Activated naive CD4-positive, alpha-beta T cell treated with anti-CD3 and anti-CD28 coated beads for 36 hours (primary cell): ENCODE data around the gene ARHGAP19. TPM values are rescaled to one million over a fixed set of nuclear protein-coding genes. Genes with fewer than 3 reads are reported as not detected.
A peak's percentile ranks its signal among the peaks of the same experiment; 100 is the strongest.

Experiments
- CTCF ChIA-PET: fragments of 350-600 bp; sonication (Branson Sonifier 250); formaldehyde crosslinking; loops from one replicate; lab custom pipeline; 2021; ENCODE audit warnings: antibody characterized with exemption; lab: Charles Lee
- DNase-seq: peaks from one replicate; pipeline ENCODE4 v3.0.0-alpha.2; 2020
- H3K27ac Mint-ChIP-seq: one replicate; pipeline ENCODE4 v1.8.0; 2021; ENCODE audit warnings: mild to moderate bottlenecking, mixed read lengths
- H3K27me3 Mint-ChIP-seq: one replicate; pipeline ENCODE4 v1.8.0; 2021; ENCODE audit warnings: low read depth, mixed read lengths
- H3K36me3 Mint-ChIP-seq: one replicate; pipeline ENCODE4 v1.8.0; 2021; ENCODE audit warnings: low read depth, mixed read lengths
- H3K4me1 Mint-ChIP-seq: one replicate; pipeline ENCODE4 v1.8.0; 2021; ENCODE audit warnings: low read depth, mixed read lengths
- H3K4me3 Mint-ChIP-seq: one replicate; pipeline ENCODE4 v1.8.0; 2021; ENCODE audit warnings: mild to moderate bottlenecking, moderate library complexity, mixed read lengths
- H3K9me3 Mint-ChIP-seq: one replicate; pipeline ENCODE4 v1.8.0; 2021; ENCODE audit warnings: mixed read lengths
- intact Hi-C: fragments of 100-400 bp; cut with micrococcal nuclease; formaldehyde crosslinking; loops from one replicate; pipeline ENCODE4 v1.15.1; 2023
- total RNA-seq, 2 experiments: library from RNA; stranded (reverse); gene quantifications; one replicate each; pipeline ENCODE4 v1.2.3, GENCODE V29; 2021

The ARHGAP19 gene
- total RNA-seq, 2 experiments from 2014 or later = 76.7 to 91.9 TPM

GRCh38 chr10:97197030-97197500 lies 95.4 kb downstream of the ARHGAP19 start:
- DNase-seq = no peak
- intact Hi-C loops = no loop called here
- no peak overlapping the region for H3K27ac Mint-ChIP-seq
- H3K27me3 Mint-ChIP-seq = peaks cover 18% of the 10 kb centered on the region
- CTCF ChIA-PET = interaction anchor here (0.7 to 13.0 kb wide), 22 partner anchors 11 to 533 kb away, joined by 3 to 170 read pairs (median 4); no protein-coding TSS in a partner anchor
- H3K36me3 Mint-ChIP-seq = no peaks in the 10 kb centered on the region
- no peaks in the 10 kb centered on the region for H3K9me3 Mint-ChIP-seq
- H3K4me3 Mint-ChIP-seq = peak overlapping the region; percentile 13
- peaks cover 7% of the 10 kb centered on the region for H3K4me1 Mint-ChIP-seq

GRCh38 chr10:97196223-97197029 lies 96.0 kb downstream of the ARHGAP19 start:
- H3K36me3 Mint-ChIP-seq = no peaks in the 10 kb centered on the region
- peak overlapping the region; percentile 65 for H3K4me3 Mint-ChIP-seq
- no peaks in the 10 kb centered on the region for H3K9me3 Mint-ChIP-seq
- DNase-seq = peak; percentile 67
- H3K4me1 Mint-ChIP-seq = peaks cover 7% of the 10 kb centered on the region
- CTCF ChIA-PET = interaction anchor here (0.7 to 13.0 kb wide), 22 partner anchors 12 to 553 kb away, joined by 3 to 170 read pairs (median 4); no protein-coding TSS in a partner anchor
- H3K27me3 Mint-ChIP-seq = peaks cover 19% of the 10 kb centered on the region
- intact Hi-C loops = no loop called here
- H3K27ac Mint-ChIP-seq = no peak overlapping the region

GRCh38 chr10:97195706-97196222 lies 96.7 kb downstream of the ARHGAP19 start:
- Mint-ChIP-seq H3K4me3 (peak overlapping the region; percentile 65), H3K9me3 (no peaks in the 10 kb centered on the region), H3K4me1 (peaks cover 7% of the 10 kb centered on the region), H3K27ac (no peak overlapping the region), H3K27me3 (peaks cover 17% of the 10 kb centered on the region), H3K36me3 (no peaks in the 10 kb centered on the region)
- no peak for DNase-seq
- intact Hi-C loops = no loop called here
- CTCF ChIA-PET = interaction anchor here (1.1 to 13.0 kb wide), 12 partner anchors 13 to 171 kb away, joined by 3 to 170 read pairs (median 8); no protein-coding TSS in a partner anchor

GRCh38 chr10:97192952-97193435 lies 99.4 kb downstream of the ARHGAP19 start:
- Mint-ChIP-seq H3K27ac (no peak overlapping the region), H3K36me3 (no peaks in the 10 kb centered on the region), H3K9me3 (no peaks in the 10 kb centered on the region), H3K4me1 (peaks cover 7% of the 10 kb centered on the region), H3K4me3 (no peak overlapping the region), H3K27me3 (peaks cover 23% of the 10 kb centered on the region)
- intact Hi-C loops = no loop called here
- no peak for DNase-seq
- CTCF ChIA-PET = interaction anchor here (0.7 to 13.0 kb wide), 4 partner anchors 15 to 120 kb away, joined by 3 to 170 read pairs (median 10); no protein-coding TSS in a partner anchor

- CTCF ChIA-PET = interaction anchor here (0.6 to 13.0 kb wide), 4 partner anchors 7 to 423 kb away, joined by 3 to 170 read pairs (median 4); no protein-coding TSS in a partner anchor
- H3K9me3 Mint-ChIP-seq = no peaks in the 10 kb centered on the region
- no peak overlapping the region for H3K4me3 Mint-ChIP-seq
- no peak overlapping the region for H3K27ac Mint-ChIP-seq
- H3K4me1 Mint-ChIP-seq = peaks cover 3% of the 10 kb centered on the region
- intact Hi-C loops = no loop called here
- H3K27me3 Mint-ChIP-seq = peaks cover 35% of the 10 kb centered on the region
- H3K36me3 Mint-ChIP-seq = no peaks in the 10 kb centered on the region
- no peak for DNase-seq
These were observed 102.0 kb downstream of the ARHGAP19 start for GRCh38 chr10:97190450-97190849.

- peaks cover 49% of the 10 kb centered on the region for H3K27me3 Mint-ChIP-seq
- peaks cover 7% of the 10 kb centered on the region for H3K4me1 Mint-ChIP-seq
- DNase-seq = no peak
- H3K27ac Mint-ChIP-seq = no peak overlapping the region
- CTCF ChIA-PET = interaction anchor here (1.7 kb wide), 1 partner anchor 22 kb away, joined by 5 read pairs; no protein-coding TSS in a partner anchor
- H3K4me3 Mint-ChIP-seq = no peak overlapping the region
- no peaks in the 10 kb centered on the region for H3K36me3 Mint-ChIP-seq
- H3K9me3 Mint-ChIP-seq = no peaks in the 10 kb centered on the region
- intact Hi-C loops = no loop called here
These were observed 104.2 kb downstream of the ARHGAP19 start for GRCh38 chr10:97188261-97188711.

- intact Hi-C loops = no loop called here
- Mint-ChIP-seq H3K4me3 (no peak overlapping the region), H3K4me1 (peaks cover 7% of the 10 kb centered on the region), H3K27ac (no peak overlapping the region), H3K27me3 (peaks cover 58% of the 10 kb centered on the region), H3K36me3 (no peaks in the 10 kb centered on the region), H3K9me3 (no peaks in the 10 kb centered on the region)
- CTCF ChIA-PET = interaction anchor here (0.7 to 1.7 kb wide), 2 partner anchors 23 to 114 kb away, joined by 4 to 5 read pairs; no protein-coding TSS in a partner anchor
- no peak for DNase-seq
These were observed 105.5 kb downstream of the ARHGAP19 start for GRCh38 chr10:97186911-97187310.

- Mint-ChIP-seq H3K36me3 (no peaks in the 10 kb centered on the region), H3K4me1 (peaks cover 7% of the 10 kb centered on the region), H3K27me3 (peaks cover 58% of the 10 kb centered on the region), H3K27ac (no peak within 1 kb of the TSS), H3K9me3 (no peaks in the 10 kb centered on the region), H3K4me3 (peak within 1 kb of the TSS; percentile 17)
- CTCF ChIA-PET = no interaction called here
- DNase-seq = no peak
- intact Hi-C loops = no loop called here
These were observed 106.9 kb downstream of the ARHGAP19 start, which contains the start of gene SLIT1 for GRCh38 chr10:97185326-97186058. TSS of gene SLIT1 (minus strand) at chr10:97185959. CDS start at chr10:97185674, 285 bp downstream.

GRCh38 chr10:97184971-97185325 lies 107.5 kb downstream of the ARHGAP19 start:
- CTCF ChIA-PET = interaction anchor here (1.6 kb wide), 1 partner anchor 23 kb away, joined by 3 read pairs; no protein-coding TSS in a partner anchor
- H3K27me3 Mint-ChIP-seq = peaks cover 63% of the 10 kb centered on the region
- peaks cover 7% of the 10 kb centered on the region for H3K4me1 Mint-ChIP-seq
- H3K9me3 Mint-ChIP-seq = no peaks in the 10 kb centered on the region
- H3K4me3 Mint-ChIP-seq = no peak overlapping the region
- intact Hi-C loops = loop anchor here (5.0 kb wide), 1 partner anchor 48 kb away; no protein-coding TSS in a partner anchor
- no peak overlapping the region for H3K27ac Mint-ChIP-seq
- no peak for DNase-seq
- H3K36me3 Mint-ChIP-seq = no peaks in the 10 kb centered on the region

GRCh38 chr10:97183314-97183713 lies 109.1 kb downstream of the ARHGAP19 start:
- intact Hi-C loops = loop anchor here (5.0 kb wide), 1 partner anchor 46 kb away; no protein-coding TSS in a partner anchor
- Mint-ChIP-seq H3K9me3 (no peaks in the 10 kb centered on the region), H3K4me3 (no peak overlapping the region), H3K4me1 (peaks cover 7% of the 10 kb centered on the region), H3K27ac (no peak overlapping the region), H3K27me3 (peaks cover 60% of the 10 kb centered on the region), H3K36me3 (no peaks in the 10 kb centered on the region)
- DNase-seq = no peak
- CTCF ChIA-PET = interaction anchor here (0.7 to 1.6 kb wide), 2 partner anchors 25 to 158 kb away, joined by 3 read pairs; no protein-coding TSS in a partner anchor

GRCh38 chr10:97182288-97182990 lies 110.0 kb downstream of the ARHGAP19 start:
- Mint-ChIP-seq H3K4me3 (no peak overlapping the region), H3K9me3 (no peaks in the 10 kb centered on the region), H3K27ac (no peak overlapping the region), H3K4me1 (peaks cover 7% of the 10 kb centered on the region), H3K36me3 (no peaks in the 10 kb centered on the region), H3K27me3 (peaks cover 57% of the 10 kb centered on the region)
- CTCF ChIA-PET = interaction anchor here (0.5 kb wide), 1 partner anchor 96 kb away, joined by 4 read pairs; no protein-coding TSS in a partner anchor
- intact Hi-C loops = loop anchor here (5.0 kb wide), 1 partner anchor 45 kb away; no protein-coding TSS in a partner anchor
- no peak for DNase-seq
